ENCODE data around the gene DOK1. TPM values are rescaled to one million over a fixed set of nuclear protein-coding genes. Genes with fewer than 3 reads are reported as not detected.

DOK1 gene
- total RNA-seq, 4 donors from 2014 or later, result 22.2 to 34.2 (median 24.2) TPM

GRCh38 chr2:74542978-74543377 is 11.5 kb upstream of the DOK1 start:
- Histone ChIP-seq H3K9me3 (no peaks in the 10 kb centered on the region), H3K4me3 (no peak overlapping the region), H3K27me3 (no peaks in the 10 kb centered on the region), H3K4me1 (no peaks in the 10 kb centered on the region), H3K27ac (no peak overlapping the region), H3K36me3 (peaks cover 0 to 6% (median 0%) of the 10 kb centered on the region in 3 donors)
- TF ChIP-seq EP300 (IDR thresholded peaks at IDR 0.05), result no peak
- TF ChIP-seq CTCF (IDR thresholded peaks at IDR 0.05), result no peak
- TF ChIP-seq POLR2A (IDR thresholded peaks at IDR 0.05), result no peak
- 64 to 78% methylated on average over 1 of the region's 1 CpG for WGBS, 2 donors
- DNase-seq (ENCODE audit: low spot score in 2 of 2), result no peak

DNA sequence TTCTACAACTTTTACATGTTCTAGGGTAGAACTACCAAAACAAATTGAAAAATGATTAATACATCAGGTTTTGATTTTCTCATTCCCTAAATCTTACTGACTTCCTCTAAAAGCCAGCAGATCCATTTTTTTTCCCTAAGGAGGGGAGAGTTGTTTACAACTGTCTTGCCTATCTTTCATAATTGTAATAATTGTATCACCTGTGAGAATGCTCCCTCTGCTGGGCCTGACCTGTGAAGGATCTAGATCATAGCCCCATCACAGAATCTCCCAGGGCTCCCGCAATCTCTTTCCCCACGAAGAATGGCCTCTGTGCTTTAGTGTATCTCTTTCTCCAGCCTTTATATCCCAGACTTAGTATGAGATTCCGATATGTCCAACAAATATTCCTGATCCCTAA is 9.9 kb upstream of the DOK1 start:
- Histone ChIP-seq H3K4me1 (peaks cover 0 to 14% (median 9%) of the 10 kb centered on the region in 4 donors), H3K4me3 (no peak overlapping the region), H3K27me3 (no peaks in the 10 kb centered on the region), H3K27ac (no peak overlapping the region), H3K36me3 (peaks cover 0 to 6% (median 0%) of the 10 kb centered on the region in 3 donors), H3K9me3 (no peaks in the 10 kb centered on the region)
- DNase-seq (ENCODE audit: low spot score in 2 of 2), result no peak
- TF ChIP-seq CTCF (IDR thresholded peaks at IDR 0.05) (no peak), POLR2A (IDR thresholded peaks at IDR 0.05) (no peak), EP300 (IDR thresholded peaks at IDR 0.05) (no peak)
- 92% methylated on average over 3 of the region's 3 CpGs for WGBS, 2 donors

GRCh38 chr2:74546004-74546403 is 8.5 kb upstream of the DOK1 start:
- Histone ChIP-seq H3K9me3 (no peaks in the 10 kb centered on the region), H3K4me3 (no peak overlapping the region), H3K36me3 (peaks cover 0 to under 1% (median 0%) of the 10 kb centered on the region in 3 donors), H3K4me1 (peaks cover 0 to 27% (median 10%) of the 10 kb centered on the region in 4 donors), H3K27me3 (no peaks in the 10 kb centered on the region), H3K27ac (no peak overlapping the region)
- DNase-seq (ENCODE audit: low spot score in 2 of 2), result no peak
- 83 to 93% methylated on average over 3 of the region's 3 CpGs for WGBS, 2 donors
- TF ChIP-seq EP300 (IDR thresholded peaks at IDR 0.05) (no peak), POLR2A (IDR thresholded peaks at IDR 0.05) (no peak), CTCF (IDR thresholded peaks at IDR 0.05) (no peak)

DNA sequence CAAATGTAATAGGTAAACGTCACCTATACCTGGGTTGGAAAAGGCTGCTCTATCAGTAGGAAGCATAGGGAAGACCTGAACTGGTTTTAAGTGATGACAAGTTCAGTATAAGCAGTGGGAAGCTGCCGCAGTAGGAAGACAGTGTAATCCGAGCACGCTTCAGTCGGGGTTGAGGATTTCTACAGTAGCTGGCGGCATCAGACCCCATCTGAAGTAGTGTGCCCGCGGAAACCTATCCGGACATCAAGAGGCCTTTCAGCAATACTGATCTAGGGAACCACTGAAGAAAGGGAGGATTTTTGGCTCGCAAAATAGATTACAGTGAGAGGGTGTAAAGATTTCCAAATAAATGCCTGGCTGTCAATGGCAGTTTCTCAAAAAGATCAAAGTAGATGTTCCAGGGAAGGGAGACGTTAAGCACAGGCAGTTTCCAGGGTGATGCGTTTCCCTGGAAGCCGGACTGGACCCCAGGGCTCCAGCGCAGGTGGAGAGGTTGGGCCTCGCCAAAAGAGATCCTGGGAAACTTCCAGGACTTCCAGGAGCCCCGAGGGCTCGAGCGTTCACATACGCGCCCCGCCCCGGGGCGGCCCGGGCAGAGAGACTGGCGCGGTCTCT is 6.1 kb upstream of the DOK1 start:
- TF ChIP-seq CTCF (IDR thresholded peaks at IDR 0.05) (no peak), EP300 (IDR thresholded peaks at IDR 0.05) (no peak), POLR2A (IDR thresholded peaks at IDR 0.05) (no peak)
- no peaks in the 10 kb centered on the region for H3K27me3 ChIP-seq
- DNase-seq (ENCODE audit: low spot score in 2 of 2), result no peak
- peaks cover 0 to 44% (median 15%) of the 10 kb centered on the region in 4 donors for H3K4me1 ChIP-seq
- no peaks in the 10 kb centered on the region for H3K36me3 ChIP-seq
- peak overlapping the region; percentile 66 to 86 (median 78) for H3K27ac ChIP-seq
- H3K9me3 ChIP-seq, result no peaks in the 10 kb centered on the region
- peak overlapping the region; percentile 52 to 64 (median 58) for H3K4me3 ChIP-seq
- 19 to 24% methylated on average over 19 to 26 of the region's 26 CpGs for WGBS, 2 donors

- Histone ChIP-seq H3K9me3 (no peaks in the 10 kb centered on the region), H3K4me1 (peaks cover 0 to 50% (median 17%) of the 10 kb centered on the region in 4 donors), H3K4me3 (peak overlapping the region; percentile 52 to 64 (median 58)), H3K36me3 (no peaks in the 10 kb centered on the region), H3K27ac (peak overlapping the region; percentile 66 to 86 (median 78)), H3K27me3 (no peaks in the 10 kb centered on the region)
- TF ChIP-seq POLR2A (IDR thresholded peaks at IDR 0.05) (peak; percentile 35 to 46), EP300 (IDR thresholded peaks at IDR 0.05) (peak in 1 of 2 donors; percentile 25), CTCF (IDR thresholded peaks at IDR 0.05) (no peak)
- WGBS, 2 donors, result 4 to 11% methylated on average over 47 to 50 of the region's 85 CpGs
- peak in 1 of 2 donors; percentile 41 for DNase-seq (ENCODE audit: low spot score in 2 of 2)
These were observed 5.4 kb upstream of the DOK1 start for GRCh38 chr2:74548900-74549826.
